NT2/D1 (cell line): ENCODE results near the gene FARS2.

Experiments
- SUZ12 ChIP-seq: IDR thresholded peaks from 2 replicates; pipeline ENCODE4 v1.6.1; 2011; ENCODE audit not compliant: insufficient read length, insufficient read depth; ENCODE audit errors: extremely low read depth
- YY1 ChIP-seq: IDR thresholded peaks from 2 replicates; pipeline ENCODE4 v1.6.1; 2011; ENCODE audit not compliant: insufficient read length, insufficient read depth
- ZNF274 ChIP-seq: IDR thresholded peaks from 2 replicates; pipeline ENCODE4 v1.6.1; 2011; ENCODE audit warnings: mild to moderate bottlenecking, low read depth, low read length

- no peak for TF ChIP-seq YY1
- TF ChIP-seq ZNF274 = no peak
- TF ChIP-seq SUZ12 = no peak
Observed at GRCh38 chr6:5623769-5624168, 362.5 kb downstream of the FARS2 start.
